CD1c-positive myeloid dendritic cell (primary cell): ENCODE data around the gene BMERB1.
"Not testable (repeated sequence)": the region's sequence is repeated elsewhere in the genome, so short reads cannot be mapped to it uniquely, and the experiment has no call there.

Source experiments
- DNase-seq: peaks from one replicate; pipeline ENCODE4 v3.0.0-alpha.2; 2016; ENCODE audit errors: extremely low spot score

BMERB1 gene

DNA sequence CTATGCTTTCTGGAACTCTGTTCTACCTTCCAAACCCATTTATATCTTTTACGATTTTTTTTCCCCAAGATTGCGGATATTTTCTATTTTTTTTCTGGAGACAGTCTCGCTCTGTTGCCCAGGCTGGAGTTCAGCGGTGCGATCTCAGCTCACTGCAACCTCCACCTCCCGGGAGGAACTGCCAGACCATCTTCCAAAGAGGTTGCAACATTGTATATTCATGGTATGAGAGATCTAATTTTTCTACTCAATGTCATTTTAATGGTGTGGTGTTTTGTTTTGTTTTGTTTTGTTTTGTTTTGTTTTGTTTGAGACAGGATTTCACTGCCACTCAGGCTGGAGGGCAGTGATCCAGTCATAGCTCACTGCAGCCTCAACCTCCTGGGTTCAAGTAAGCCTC, 8.5 kb upstream of the BMERB1 start:
- DNase-seq, result no peak

DNA sequence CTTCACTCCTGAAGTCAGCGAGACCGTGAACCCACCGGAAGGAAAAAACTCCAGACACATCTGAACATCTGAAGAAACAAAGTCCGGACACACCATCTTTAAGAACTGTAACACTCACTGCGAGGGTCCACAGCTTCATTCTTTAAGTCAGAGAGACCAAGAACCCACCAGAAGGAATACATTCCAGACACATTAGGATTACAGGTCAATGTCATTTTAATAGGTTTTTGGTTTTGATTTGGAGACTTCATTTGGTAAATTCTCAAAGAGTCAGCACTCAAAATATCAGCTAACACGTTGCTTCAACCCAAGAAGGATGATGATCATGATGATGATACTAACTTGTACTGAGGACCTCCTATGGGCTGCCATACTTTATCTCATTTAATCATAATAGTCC, 7.6 kb upstream of the BMERB1 start:
- no peak for DNase-seq

DNA sequence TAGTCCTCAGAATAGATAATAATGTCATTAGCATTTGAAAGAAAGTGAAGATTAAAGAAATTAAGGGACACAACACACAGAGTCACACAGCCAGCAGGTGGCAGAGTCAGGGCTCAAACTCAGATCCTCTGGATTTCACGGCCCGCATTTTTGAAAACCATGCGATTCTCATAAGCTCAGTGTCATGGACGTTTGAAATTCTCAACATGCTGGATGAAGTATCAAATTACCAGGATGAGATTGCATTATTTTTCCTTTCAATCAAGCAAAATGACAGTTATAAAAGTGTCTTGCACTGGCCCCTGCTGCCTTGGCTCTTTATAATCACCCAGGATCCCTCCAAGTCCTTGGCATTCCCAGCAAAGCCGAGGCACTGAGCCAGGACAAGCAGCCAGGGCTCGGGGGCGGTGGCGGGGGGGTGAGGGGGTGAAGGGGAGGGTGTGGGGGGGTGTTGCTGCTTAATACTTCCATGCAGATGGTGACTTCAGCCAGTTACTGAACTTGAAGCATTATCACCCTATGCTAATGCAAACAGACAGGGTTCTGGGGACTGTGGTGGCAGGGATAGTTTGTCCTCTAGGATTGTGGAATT, 6.6 kb upstream of the BMERB1 start:
- peak; percentile 55 for DNase-seq

DNA sequence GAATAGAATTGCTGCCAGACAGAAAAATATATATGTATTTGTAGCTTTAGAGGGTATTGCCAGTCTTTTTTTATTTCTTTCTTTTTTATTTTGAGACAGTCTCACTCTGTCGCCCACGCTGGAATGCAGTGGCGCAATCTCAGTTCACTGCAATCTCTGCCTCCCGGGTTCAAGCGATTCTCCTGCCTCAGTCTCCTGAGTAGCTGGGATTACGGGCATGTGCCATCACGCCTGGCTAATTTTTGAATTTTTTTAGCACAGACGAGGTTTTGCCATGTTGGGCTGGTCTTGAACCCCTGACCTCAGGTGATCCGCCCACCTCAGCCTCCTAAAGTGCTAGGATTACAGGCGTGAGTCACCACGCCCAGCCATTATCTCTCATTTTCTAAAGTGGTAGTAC, 3.5 kb upstream of the BMERB1 start:
- DNase-seq, result not testable (repeated sequence)

DNA sequence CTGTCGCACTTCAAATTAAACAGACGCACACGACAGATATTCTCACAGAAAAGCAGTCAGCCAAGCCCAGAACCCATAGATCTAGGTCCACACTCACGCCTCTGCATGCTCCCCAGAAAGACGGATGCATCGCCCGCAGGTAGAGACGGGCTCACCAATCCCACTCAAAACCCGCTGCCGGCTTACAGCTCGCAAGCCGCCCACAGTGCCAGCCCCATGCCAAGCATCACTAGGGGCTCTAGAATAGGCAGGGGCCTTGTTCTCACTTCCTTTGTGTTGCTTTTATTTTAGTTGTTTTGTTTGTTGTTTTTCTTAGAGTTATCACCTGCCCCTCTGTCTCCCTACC, 336 bp upstream of the BMERB1 start:
- no peak for DNase-seq

DNA sequence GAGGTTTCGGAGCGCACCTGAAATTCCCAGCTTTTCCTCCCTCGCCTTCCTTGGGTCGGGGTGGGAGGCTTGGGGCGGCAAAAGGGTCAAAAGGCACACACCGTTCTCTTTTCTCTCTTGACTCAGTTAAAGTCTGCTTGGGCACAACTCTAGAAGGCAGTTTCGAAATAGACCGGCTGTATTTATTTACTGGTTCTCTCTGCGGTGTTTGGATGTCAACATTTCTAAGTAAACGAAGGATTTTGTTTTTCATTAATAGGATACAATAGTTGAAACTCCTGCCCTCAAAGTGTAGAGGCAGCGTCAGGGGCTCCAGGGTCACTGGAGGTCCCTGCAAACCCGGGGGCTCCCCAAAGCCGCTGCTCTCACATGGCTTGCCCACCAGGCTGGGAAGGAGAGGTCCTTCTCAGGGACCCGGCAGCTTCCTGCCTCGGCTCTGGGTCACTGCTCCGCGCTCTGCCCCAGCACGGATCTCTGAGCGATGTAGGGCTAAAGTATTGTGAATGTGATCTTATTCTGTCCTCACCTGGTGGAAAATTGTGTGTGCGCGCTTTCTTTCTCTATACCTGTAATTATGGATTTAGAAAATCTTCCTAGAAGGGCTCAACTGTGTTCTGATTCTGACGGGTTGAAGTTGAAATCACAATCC, 952 bp downstream of the BMERB1 start:
- no peak for DNase-seq

DNA sequence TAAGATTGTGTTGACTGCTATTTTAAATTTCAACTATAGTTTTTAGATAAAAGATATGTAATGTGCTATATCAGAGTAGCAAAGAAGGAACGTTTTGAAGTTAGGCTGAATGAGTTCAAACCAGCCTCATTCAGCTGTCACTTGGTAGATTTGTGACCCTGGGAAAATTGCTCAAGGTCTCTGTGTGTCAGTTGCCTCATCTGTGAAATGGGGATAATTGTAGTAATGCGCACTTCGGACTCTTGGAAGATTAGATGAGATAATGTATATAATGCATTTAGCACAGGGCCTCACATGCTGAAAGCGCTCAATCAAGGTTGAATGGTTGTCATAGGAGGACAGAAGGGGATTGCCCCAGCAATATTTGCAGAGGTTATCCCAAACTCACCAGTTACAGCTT, 4.7 kb downstream of the BMERB1 start:
- DNase-seq, result no peak

DNA sequence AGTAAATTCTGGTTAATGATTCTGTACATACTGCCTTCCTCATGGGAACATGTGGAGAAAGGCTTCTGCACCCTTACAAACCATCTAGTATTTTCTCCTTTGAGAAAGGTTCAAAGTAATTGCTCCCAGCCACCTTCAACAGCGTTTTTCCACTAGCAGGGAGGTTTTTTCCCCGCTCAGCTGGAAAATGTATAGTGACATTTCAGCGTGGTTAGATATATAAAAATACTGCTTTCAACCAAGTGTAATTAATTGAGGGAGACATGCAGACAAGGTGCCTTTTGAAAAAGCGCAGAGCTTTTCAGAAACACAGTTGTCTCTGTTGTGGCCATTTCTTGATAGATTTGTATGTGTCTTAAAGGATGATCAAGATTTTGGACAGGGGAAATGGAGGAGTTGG, 5.1 kb downstream of the BMERB1 start:
- no peak for DNase-seq

DNA sequence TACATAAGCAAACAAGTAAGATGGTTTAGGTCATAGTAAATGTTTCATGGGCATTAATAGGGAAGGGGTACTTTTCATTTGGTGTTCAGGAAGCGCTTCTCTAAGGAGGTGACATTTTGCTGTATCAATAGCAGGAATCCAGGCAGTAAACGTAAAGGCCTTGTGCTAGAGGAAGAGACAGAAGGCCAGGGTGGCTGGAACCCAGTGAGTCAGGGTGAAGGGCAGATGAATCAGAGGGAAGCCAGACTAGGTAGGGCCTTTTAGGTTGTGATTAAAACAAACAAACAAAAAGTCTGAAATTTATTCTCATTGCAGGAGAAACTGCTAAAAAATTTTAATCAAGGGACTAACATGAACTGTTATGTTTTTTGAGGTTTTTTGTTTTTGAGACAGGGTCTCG, 6.5 kb downstream of the BMERB1 start:
- DNase-seq, result no peak

DNA sequence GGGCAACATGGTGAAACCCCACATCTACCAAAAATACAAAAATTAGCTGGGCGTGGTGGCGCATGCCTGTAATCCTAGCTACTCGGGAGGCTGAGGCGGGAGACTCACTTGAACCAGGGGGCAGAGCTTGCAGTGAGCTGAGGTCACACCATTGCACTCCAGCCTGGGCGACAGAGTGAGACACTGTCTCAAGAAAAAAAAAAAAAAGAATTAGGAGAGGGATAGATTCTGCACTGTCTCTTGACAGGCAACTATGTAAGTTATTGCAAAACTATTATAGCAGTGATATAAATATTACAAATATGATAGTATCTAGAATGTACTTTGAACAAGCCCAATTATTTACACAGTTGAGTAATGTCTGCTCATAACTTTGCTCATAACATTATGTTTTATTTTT, 7.8 kb downstream of the BMERB1 start:
- DNase-seq, result not testable (repeated sequence)

DNA sequence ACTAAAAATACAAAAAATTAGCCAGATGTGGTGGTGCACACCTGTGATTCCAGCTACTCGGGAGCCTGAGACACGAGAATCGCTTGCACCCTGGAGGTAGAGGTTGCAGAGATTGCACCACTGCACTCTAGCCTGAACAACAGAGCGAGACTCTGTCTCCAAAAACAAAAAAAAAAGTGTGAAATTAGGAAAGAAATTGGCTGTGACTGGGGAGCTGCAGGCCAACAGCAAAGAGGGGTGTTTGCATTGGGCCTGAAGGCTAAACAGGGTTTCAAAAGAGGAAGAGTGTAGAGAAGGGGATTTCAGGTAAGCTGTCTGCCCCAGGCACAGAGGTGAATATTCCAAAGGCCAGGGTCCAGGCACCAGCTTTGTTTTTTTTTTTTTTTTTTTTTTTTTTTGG, 9.4 kb downstream of the BMERB1 start:
- DNase-seq, result no peak

DNA sequence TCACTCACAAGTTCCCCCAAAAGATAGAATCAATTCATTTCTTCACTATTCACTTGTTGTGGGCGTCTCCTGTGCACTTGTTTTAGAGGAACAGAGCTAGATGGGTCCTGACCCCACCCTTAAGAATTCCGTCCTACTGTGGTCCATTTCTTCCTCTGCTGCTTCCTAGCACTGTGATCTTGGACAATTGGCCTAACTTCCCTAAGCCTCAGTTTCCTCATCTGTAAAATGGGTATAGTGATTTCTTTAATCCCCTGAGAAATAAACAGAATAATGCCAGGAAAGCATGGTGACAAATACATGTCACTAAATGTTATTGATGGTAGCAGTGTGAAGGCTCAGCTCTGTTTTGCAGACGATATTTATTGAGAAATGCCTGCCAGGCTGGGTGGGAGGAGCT, 9.9 kb downstream of the BMERB1 start:
- no peak for DNase-seq

DNA sequence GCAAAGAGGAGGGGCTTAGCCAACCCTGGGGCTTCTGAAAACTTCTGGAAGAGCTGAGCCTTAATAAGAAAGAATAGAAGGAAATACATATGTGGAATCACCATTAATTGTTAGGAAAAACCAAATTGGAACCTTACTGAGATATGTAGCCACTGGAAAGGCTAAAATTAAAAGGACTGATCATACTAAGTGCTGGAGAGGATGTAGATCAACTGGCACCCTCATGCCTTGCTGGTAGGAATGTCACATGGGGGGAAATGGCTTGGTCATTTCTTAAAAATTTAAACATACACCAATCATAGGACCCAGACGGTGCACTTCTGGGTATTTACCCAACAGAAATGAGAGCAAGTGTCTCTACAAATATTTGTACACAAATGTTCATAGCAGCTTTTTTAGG, 11.1 kb downstream of the BMERB1 start:
- DNase-seq, result no peak

DNA sequence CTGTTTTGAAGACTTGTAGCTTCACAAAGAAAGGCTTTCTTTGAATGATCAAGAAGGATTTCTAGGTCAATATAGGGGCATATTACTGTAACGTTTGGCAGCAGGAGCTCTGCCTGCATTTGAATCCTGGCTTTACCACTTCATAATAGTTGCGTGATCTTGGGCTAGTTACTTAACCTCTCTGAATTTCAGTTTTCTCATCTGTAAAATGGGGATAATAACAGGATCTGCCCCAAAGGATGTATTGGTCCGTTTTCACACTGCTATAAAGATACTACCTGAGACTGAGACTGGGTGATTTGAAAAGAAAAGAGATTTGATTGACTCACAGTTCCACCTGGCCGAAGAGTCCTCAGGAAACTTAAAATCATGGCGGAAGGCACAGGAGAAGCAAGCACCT, 12.5 kb downstream of the BMERB1 start:
- DNase-seq, result no peak

DNA sequence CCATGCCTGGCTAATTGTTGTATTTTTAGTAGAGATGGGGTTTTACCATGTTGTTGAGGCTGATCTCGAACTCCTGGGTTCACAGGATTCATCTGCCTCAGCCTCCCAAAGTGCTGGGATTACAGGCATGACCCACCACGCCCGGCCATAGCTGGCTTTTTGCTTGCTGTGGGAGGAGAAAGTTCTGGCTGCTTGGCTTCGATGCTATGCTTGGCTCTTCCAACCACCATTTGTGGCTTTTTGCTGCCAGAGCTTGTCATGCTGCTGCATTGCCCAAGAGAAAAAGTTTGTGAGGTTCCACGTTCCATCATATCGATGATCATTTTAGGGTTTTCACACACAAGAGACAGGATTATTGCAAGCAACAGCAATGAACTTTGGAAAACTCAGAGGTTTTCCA, 16.2 kb downstream of the BMERB1 start:
- no peak for DNase-seq

DNA sequence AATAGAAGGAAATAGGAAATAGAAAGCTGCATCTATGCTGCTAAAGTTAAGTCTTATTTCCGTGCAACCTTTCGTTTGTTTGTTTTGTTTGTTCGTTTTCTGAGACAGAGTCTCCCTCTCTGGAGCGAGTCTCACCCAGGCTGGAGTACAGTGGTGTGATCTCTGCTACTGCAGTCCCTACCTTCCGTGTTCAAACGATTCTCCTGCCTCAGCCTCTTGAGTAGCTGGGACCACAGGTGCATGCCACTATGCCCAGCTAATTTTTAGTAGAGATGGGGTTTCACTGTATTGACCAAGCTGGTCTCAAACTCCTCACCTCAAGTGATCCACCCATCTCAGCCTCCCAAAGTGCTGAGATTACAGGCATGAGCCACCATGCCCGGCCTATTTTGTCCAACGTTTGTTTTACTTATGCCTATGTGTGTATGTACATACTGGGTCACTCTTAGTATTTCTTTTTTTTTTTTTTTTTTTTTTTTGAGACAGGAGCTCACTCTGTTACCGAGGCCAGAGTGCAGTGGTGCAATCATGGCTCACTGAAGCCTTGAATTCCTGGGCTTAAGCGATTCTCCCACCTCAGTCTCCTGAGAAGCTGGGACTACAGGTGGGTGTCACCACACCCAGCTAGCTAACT, 16.8 kb downstream of the BMERB1 start:
- no peak for DNase-seq

DNA sequence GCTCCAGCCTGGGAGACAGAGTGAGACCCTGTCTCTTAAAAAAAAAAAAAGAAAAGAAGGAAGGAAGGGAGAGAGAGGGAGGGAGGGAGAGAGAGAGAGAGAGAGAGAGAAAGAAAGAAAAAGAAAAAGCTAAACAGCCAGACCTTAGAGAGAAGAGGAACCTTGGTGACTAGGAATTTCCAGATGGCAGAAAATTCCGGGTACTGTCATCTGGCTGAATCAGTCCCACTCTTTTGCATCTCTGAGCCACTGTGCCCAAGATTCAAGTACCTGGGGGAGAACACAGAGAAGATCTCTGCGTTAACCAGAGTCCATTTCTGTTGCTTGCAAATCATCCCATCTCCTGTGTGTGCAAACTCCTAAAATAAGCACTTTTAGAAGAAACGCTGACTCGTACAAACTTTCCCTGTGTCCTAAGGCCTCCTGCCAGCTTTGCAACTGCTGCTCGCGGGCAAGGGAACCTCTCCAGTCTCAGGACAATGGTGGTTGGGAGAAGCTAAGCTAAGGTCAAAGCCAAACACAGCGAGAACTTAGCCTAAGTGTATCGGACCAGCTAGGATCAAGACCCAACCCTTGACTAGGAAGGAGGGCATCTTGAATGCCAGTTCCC, 18.0 kb downstream of the BMERB1 start:
- no peak for DNase-seq

DNA sequence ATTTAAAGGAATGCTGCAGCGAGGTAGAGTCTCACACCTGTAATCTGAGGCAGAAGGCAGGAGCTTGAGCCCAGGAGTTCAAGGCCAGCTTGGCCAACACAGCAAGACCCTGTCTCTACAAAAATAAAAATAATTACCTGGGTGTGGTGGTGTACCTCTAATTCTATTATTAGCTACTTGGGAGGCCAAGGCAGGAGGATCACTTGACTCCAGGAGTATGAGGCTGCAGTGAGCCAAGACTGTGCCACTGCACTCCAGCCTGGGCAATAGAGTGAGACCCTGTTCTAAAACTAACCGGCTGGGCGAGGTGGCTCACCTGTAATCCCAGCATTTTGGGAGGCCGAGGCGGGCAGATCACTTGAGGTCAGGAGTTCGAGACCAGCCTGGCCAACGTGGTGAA, 18.9 kb downstream of the BMERB1 start:
- DNase-seq, result not testable (repeated sequence)

DNA sequence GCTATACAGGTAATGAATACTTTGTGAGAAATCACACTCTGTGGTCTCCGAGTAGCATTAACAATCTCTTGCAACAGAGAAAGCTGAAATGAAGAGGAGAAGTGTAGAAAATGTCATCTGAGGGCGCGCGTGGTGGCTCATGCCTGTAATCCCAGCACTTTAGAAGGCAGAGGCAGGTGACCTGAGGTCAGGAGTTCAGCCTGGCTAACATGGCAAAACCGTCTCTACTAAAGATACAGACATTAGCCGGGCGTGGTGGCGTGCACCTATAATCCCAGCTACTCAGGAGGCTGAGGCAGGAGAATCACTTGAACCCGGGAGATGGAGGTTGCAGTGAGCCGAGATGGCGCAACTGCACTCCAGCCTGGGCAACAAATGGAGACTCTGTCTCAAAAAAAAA, 20.5 kb downstream of the BMERB1 start:
- DNase-seq, result not testable (repeated sequence)

DNA sequence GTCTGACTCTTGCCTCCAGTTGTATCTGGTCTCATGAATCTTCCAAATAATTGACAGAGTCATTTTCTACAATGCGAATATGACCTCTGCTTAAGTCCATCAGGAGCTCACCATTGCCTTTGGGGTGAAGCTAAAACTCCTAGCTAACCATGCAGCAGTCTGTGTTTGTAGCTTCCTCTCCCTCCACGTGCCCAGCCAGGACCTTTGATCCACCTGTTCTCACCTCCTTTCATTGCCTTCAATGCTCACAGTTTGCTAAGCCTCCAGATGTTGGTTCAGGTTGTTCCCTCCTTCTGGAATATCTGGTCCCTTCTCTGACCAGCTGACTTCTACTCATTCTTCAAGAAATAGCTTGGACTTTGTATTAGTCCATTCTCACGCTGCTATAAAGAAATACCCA, 23.0 kb downstream of the BMERB1 start:
- no peak for DNase-seq

DNA sequence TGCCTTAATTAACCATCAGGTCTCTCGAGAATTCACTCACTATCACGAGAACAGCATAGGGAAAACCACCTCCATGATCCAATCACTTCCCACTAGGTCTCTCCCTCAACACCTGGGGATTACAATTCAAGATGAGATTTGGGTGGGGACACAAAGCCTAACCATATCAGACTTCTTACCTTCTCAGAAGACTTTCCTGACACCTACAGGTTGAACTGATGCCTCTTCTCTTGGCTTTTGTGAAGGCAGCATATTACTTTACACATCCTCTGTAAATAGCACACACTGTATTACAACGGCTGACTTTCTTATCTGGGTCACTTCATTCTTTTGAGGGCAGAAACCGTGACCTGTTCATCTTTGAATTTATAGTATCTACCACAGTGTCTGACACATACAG, 23.6 kb downstream of the BMERB1 start:
- DNase-seq, result no peak

DNA sequence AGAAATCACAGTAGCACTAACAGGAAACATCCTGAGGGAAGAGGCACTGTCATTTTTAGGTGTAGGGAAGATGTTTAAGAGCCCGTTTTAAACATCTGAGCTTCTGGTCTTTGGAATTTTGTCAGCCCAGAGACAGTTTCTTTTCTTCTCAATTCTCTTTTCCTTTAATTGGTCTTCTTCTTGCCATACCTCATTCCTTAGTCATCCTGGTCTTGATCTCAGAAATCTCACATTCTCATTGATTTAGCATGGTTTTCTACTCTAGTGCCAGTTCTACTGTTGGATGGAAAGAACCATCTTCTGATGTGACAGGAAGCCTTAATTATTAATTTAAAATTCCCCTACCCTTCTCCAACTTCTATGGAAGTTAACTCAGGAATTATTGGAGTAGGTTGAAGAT, 25.4 kb downstream of the BMERB1 start:
- DNase-seq, result no peak

DNA sequence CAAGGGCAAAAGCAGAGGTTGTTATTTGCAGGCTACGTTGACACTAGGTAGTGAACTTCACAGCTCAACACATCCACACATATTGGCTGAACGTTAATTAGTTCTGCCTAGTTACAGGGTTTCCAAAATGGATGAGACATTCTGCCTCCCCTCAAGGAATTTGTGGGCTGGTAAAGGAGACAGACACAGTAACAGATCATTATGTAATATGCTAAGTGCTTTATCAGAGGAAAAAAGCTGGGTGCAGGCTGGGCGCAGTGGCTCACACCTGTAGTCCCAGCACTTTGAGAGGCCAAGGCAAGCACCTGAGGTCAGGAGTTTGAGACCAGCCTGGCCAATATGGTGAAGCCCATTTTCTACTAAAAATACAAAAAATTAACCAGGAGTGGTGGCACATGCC, 26.2 kb downstream of the BMERB1 start:
- DNase-seq, result no peak
